GM18505 (cell line): ENCODE measurements around the gene NKD1.

Experiments
- ATAC-seq: cut with Tn5 transposase; IDR thresholded peaks from one replicate; pipeline ENCODE4 v1.9.1; 2021; ENCODE audit not compliant: unreplicated experiment
- POLR2A ChIP-seq: IDR thresholded peaks from 4 replicates; pipeline ENCODE4 v1.6.1; 2011; ENCODE audit warnings: borderline replicate concordance; ENCODE audit not compliant: insufficient read depth, insufficient read length; ENCODE audit errors: extremely low read depth

Gene NKD1

DNA sequence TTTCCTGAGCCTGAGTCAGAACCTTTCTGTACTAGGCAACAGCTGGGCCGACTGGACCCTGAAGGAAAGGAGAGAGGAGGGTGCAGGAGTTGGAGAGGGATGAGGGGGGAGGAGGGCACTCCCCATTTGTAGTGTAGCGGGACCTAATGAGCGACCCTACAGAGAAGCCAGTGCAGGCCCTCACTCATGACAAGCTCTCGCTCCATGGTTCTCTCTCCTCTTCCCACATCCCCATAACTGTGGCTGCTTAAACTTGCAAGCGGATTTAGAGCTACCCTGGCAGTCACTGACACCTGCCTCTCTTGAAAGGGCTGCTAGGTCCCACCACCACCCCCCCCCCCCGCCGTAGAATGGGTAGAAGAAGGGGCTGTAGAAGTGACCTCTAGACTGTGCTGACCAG is 14.5 kb downstream of the NKD1 start:
- TF ChIP-seq POLR2A = no peak
- ATAC-seq = no peak

DNA sequence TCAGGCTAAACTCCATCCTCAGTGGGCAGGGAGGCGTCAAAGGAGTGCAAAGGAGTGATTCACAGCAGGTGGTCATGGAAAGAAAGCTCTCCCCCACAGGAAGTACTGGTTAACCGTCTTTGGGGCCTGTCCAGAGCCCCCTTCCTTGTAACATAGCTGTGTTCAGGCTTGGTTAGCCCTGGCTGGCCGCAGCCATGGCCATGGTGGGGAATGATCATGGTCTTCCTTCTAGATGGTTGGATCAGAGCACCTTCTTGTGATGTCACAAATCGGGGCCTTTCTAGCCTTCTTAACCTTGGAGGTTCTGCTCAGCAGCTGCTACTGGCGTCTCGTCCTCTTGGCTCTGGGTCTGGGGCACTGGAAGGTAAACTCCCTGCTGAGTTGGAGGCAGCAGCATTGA is 15.8 kb downstream of the NKD1 start:
- no peak for TF ChIP-seq POLR2A

DNA sequence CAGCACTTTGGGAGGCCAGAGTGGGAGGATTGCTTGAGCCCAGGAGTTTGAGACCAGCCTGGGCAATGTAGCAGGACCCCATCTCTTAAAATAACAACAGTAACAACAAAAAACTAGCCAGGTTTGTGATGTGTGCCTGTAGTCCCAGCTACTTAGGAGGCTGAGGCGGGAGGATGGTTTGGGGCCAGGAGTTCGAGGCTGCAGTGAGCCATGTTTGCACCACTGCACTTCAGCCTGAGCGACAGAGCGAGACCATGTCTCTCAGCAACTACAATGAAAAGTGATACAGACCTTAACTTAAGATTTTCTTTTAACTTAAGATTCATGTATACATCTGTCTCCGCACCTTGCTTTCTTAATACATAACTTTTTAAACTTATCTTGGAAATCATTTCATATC is 17.2 kb downstream of the NKD1 start:
- no peak for ATAC-seq
- no peak for TF ChIP-seq POLR2A

More for the DNA sequence above, 15.8 kb downstream of the NKD1 start:
- ATAC-seq = no peak

DNA sequence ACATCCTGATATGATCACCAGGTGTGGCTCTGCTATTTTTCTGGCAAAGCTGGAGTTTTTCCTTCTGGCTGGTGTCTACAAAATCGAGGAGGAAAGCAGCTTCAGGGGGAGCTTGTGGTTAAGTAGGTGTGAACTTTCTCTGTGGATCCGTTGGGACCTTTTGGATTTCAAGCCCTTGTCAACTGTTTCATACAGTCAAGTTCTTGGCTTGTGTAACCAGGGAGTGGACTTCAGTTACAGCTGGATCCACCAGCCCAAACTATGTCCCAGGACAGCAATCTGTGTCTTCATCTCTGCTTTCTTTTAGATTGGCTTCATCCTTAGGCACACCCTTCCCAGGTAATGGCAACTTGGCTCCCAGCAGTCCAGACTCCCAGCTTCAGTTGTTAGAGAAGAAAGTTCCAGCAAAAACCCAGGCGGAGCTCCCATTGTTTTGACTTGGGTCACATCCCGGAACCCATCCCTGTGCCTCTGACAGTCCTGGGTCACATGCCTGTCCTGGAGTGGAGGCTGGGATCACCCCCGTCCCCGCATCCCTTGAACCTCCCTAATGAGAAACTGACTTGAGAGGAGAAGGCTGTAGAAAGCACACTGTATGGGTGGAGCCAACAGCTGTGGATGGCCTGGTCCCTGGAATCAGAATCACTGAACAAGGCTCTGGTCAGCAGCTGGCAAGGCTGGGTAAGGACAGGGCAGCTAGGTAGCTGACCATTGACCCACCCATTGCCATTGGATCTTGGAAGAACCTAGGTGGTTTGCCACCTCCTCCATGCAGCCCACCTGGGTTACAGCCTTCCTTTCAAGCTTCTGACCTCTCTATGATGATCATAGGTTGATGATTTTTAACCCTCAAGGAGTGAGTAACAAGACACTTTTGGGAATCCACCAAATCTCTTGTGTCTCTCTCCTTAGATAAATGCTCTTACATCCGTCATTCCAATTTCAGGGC is 18.1 kb downstream of the NKD1 start:
- no peak for ATAC-seq
- TF ChIP-seq POLR2A = no peak

DNA sequence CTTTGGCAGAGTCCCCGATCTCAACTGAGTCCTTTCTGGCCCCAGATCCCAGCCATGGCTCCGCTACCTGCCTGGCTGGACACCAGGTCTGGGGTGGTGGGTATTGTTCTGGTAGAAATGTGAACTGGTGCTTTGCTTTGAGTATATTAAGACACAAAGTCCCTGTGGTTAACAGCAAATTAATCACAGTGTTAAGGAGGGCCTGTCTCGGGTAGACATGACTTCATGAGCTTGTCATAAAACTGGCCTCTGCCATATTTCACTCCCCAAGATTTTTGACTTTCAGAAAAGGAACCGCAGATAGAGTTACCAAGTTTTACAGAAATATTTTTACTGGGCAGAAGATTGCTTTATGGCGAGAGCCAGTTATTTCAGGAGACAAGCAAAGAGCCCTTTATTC is 19.5 kb downstream of the NKD1 start:
- TF ChIP-seq POLR2A = no peak
- no peak for ATAC-seq

DNA sequence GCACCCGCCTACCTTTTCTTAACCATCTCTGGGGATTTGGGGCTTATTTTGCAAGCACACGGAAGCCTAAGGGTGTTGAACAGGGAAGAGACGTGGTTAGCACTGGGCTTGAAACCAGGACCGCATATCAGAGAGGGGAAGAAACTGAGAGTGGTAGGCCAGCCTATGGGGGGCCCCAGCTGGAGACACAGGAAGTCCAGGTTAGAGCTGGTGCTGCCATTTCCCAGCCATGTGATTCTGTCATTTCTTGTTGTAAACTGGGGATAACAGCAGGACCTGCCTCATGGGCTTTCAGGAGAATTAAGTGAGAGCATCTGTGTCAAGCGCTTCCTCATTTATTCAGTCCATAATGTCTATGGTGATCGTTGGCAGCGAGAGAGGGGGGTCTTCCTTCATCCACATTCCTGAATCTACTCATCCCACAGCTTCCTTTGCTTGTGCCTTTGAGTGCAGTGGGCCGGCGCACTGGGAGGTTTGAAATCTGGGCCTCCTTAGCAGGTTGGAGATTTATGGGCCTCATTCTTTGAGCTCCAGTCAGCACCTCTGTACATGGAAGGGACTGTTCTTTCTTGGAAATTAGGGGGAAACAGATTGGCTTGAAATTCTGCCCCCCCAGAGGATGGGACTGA is 20.1 kb downstream of the NKD1 start:
- TF ChIP-seq POLR2A = no peak
- no peak for ATAC-seq

DNA sequence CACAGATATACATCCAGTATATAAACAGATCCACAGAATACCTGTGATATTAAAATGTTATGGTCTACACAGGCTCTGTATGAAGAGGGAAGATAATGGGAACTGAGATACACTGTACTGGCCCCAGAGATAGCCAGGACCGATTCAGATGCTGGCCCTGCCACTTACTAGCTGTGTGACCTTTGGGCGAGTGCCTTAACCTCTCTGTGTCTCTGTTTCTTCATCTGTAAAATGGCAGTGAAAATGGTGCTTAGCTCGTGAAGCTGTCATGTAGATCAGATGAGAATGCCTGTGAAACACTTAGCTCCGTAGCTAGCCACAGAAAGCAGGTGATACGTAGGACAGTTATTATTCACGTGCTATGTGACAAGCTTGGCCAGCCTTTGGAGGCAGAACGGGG is 22.2 kb downstream of the NKD1 start:
- TF ChIP-seq POLR2A = no peak

DNA sequence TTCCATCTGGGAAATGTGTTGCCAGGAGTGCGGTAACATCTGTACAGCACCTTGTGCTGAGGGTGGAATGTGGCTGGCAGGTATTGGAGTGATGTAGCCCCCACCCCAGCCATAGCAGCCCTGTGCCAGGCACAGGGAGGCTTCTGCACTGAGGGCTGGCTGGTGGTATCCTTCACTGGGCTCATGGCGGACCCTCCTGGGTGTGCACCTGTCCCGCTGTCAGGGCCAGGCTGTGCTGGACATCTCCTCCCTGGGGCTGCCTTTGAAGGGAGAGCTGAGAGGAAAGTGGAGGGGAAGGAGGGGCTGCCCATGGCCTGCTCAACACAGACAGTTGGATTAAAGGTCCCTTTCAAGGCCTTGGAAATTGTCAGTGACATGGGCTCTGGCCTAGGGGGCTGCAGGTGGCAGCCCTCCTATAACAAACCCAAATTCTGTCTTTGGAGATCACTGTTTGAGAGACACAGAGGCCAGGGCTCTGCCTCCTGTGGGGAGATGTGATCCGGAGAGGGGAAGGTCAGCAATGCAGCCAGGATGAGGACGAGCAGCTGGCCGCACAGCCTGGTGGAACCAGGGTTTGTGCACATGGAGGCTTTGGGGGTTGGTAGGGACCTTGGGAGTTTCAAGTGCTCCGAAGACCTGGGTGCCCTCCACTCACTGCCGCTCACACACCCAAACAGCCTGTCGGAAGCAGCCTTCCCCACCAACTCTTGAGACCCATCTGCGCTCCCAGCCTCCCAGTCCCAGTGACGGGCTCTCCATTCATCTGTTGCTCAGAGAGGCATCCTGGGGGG is 22.8 kb downstream of the NKD1 start:
- ATAC-seq = no peak
- TF ChIP-seq POLR2A = no peak

More for the DNA sequence above, 22.2 kb downstream of the NKD1 start:
- ATAC-seq = no peak

DNA sequence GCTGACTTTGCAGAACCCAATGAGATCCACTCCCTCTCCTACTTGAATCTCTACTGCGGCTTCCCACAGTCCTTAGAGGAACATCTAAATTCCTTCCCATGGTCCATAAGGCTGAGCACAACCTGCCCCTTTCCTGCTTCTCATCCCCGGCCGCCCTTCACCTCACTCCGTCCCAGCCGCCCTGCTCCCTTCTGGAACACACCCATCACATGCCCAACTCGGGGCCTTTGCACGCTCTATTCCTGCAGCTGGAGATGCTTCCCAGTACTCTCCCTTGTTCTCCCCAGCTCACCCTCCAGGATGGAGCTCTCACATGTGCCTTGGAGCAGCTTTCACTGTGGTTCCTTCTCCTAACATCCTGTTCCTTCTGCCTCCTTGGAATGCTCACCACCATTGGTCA is 23.6 kb downstream of the NKD1 start:
- no peak for TF ChIP-seq POLR2A
- ATAC-seq = no peak

DNA sequence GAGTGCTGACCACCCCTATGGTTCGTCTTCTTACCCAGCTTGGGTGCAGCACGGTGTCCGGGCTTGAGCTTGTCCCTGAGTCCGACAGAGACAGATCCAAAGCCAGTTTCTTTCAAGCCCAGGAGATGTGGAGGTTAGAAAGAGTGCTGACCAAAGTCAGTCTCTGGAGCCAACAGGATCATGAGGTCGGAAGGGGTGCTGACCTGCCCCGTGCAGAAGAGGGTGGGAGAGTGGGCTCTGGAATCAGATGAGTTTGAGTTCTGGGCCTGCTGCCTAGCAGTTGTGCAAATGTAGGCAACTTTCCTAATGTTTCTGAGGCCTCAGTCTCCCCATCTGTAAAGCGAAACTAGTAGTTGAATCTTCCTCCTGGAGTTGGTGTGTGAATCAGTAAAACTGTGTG is 24.5 kb downstream of the NKD1 start:
- no peak for ATAC-seq

DNA sequence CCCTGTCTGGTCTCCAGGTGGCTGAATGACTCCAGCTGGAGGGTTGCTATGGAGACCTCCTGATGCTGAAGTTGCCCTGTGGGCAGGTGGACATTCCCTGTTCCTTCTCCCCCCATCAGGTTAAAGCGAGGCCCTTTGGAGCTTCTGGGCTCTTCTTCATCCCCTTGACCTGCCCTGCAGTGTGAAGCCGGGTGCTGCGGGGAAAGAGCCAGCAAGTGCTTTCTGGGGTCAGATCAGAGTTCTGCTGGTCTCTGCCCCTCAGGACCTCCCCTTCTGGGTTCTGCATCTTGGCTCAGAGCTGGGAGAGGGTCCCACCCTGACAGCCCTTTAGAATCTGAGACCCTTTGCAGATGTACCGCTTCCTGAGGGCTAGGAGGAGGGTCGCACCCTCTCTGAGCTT is 25.1 kb downstream of the NKD1 start:
- no peak for ATAC-seq
- no peak for TF ChIP-seq POLR2A

More for the DNA sequence above, 24.5 kb downstream of the NKD1 start:
- no peak for TF ChIP-seq POLR2A

DNA sequence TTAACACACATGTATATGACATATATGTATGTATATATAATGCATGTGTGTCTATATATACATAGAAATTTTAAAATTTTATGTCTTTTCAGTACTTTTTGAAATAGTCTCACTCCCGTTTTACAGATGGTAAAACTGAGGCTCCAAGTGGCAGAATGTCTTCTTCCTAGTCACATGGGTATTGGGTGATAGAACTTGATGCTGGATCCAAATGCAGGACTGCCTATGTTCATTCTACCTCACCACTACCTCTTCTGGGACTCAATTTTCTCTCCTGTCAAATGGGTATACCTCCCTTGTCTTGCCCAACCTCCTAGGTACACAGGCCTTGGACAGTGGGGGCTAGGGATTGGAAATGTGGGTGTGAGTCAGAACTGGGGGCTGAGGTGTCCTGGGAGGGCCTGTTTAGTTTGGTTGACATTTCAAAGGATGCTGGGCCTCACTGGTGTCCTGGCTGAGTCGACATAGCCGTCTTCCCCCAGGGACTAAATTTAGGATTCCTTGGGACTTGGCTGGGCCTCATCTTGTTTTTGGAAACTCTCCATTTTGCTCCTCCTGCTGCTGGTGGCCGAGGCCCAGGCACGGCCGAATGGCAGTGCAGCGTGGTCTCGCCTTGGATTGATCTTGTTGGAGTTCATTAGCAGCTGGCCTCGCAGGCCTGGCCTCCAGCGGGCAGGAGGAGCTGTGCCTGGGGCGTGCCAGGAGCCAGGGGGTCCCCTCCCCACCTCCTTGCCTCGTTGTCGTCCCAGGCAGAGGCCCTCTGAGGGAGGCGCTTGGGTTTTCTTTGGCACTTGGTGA is 25.9 kb downstream of the NKD1 start:
- no peak for ATAC-seq
- no peak for TF ChIP-seq POLR2A

DNA sequence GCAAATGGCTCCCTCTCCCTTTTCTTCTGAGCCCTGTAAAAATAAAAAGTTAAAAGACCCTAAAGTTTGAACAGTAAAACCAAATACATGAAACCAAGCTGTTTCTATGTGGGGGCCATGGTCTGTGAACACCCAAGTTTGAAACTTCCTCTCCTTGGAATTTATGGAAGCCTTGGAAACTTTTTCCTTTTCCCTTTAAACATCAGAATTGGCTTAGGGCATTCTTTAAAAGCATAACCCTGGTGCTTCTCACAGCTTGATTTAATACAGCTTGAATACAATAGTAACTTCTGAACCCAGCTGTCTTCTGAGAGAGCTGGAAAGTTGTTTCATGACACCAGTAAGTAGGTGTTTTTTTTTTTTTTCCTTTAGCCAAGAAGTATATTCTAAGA is 26.5 kb downstream of the NKD1 start:
- no peak for TF ChIP-seq POLR2A
- ATAC-seq = no peak

DNA sequence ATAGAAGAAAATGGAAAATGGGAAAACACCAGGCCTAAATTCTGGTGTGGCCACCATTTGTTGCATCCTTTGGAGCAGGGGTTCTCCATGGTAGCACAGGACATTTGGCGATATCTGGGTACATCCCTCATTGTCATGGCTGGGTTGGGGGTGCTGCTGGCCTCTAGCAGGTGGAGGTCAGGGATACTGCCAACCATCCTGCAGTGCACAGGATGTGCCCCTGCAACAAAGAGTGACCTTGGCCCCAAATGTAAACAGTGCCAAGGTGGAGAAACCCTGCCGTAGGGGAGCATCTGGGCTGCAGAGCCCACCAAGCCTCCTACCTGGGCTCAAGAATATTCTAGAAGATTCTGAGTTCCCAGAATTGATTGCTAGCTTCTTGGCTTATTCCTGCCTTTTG is 27.5 kb downstream of the NKD1 start:
- no peak for TF ChIP-seq POLR2A
- no peak for ATAC-seq
